GM18511 (cell line): ENCODE data around the gene FAM184B.

Experiments used
- ATAC-seq: cut with Tn5 transposase; IDR thresholded peaks from one replicate; pipeline ENCODE4 v1.9.1; 2021; ENCODE audit warnings: mild to moderate bottlenecking, moderate library complexity; ENCODE audit not compliant: unreplicated experiment

The FAM184B gene

GRCh38 chr4:17778431-17778830 lies 3.0 kb downstream of the FAM184B start:
- no peak for ATAC-seq

DNA sequence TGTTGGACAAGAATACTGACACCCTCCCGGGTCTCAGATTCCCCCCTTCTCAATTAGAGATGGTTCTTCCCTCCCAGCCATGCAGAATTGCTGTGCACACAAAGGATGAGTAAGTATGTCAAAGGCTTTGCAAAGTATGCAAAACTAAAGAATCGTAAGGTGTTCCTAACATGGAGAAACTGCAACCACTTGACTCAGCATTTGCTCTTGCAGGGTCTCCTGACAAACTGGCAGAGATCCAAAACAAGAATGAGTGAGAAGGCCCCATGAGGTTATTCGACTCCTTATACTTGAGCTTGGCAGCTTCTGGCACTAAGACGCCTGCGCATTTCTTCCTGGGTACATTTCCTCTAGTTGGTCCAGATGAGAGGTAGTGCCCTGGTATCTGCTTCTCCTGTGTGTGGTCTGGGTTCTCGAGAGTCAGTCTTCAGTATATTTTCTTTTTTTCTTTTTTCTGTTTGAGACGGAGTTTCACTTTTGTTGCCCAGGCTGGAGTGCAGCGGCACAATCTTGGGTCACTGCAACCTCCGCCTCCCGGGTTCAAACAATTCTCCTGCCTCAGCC lies 8.2 kb downstream of the FAM184B start:
- no peak for ATAC-seq

DNA sequence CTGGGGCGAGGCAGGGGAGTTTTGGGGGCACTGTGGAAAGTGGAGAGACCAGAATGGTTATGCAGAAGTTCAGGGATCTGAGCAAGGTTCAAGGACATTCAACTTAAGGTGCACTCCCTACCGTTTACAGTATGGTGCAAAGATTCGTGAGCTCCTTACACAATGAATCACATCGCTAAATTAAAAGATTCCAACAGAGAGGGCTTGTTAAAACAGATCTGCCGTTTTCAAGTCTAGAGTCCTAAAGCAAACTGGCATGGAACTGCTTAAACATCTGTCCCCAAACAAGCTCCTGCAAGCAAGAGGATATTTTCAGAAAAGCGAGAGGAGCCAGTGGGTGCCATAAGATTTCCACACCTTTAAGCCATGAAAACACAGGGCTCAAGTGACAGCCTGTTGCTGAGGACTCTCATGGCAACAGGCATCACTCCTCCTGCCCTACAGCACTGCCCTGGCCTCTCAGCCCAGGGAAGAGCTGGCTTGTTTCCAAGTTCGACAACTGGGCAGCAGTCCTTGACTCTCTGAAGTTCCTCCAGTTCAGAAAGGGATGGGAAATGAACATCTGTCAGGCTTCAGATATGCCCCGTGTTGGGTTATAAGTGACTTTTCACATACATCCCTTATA lies 10.0 kb downstream of the FAM184B start:
- no peak for ATAC-seq

DNA sequence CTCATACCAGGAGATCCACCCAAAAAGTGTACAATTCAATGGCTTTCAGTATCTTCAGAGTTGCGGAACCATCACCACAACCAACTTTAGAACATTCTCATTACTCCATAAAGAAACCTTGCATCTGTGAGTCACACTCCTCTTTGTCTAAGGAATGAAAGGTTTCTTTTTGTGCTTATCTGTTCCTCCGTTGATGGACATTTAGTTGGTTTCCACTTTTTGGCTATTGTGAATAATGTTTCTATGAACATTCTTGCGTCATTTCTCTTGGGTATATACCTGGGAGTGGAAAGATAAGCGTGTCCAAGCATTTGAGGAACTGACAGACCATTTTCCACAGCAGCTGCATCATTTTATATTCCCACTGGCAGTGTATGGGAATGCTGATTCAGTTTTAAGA lies 10.6 kb downstream of the FAM184B start:
- ATAC-seq = no peak

DNA sequence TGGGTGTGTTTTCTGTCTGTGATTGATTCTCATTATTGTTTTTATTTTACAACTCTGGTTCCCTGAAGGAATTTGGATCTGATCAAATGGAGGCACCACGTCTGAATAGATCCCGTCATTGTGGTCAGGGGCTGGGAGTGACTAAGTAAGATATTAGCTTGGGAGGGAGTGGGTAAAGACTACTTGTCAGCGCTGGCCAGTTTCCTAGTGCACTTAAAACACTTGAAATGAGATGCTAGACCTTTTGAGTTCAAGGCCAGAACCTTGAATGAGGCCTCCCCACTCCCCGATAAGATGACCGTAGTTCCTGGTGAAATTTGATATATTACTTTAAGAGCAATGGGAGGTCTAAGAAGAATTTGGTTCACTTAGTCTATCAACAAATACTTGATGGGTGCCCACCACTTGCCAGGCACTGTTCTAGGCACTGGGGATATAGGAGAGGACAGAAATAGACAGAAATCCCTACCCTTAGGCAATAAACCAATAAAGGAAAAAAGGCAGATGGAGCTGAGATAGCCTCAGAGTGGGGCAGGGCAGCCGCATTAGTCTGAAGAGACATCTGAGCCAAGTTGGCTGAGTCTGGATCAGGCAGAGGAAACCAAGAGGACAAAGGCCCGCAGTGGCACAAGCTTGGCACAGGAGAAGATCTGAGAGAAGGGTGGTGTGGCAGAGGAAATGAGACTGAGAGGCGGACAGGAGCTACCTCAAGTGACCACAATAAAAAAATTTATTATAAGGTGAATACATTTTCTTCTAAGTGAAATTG lies 11.8 kb downstream of the FAM184B start:
- ATAC-seq = no peak

- no peak for ATAC-seq
Measured at GRCh38 chr4:17766826-17767458, 14.5 kb downstream of the FAM184B start.

- no peak for ATAC-seq
Measured at GRCh38 chr4:17765514-17766286, 15.7 kb downstream of the FAM184B start.

DNA sequence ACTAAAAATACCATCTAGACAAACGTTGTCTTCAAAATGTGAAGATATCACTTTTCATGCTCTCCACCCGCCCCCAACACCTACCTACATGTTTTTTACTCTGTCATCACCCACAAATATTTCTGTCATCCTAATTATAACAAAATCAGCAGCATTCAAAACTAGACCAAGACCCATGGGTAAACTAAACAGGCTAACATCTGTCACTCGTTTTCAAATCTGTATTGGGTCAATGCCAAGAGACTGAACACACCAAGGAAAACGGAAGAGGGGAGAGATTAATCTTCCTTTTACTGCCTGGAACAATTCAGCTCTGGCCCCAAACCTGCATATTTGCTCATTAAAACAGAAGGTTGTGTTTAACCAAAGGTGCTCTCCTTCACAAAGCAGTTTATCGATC lies 17.5 kb downstream of the FAM184B start:
- no peak for ATAC-seq

DNA sequence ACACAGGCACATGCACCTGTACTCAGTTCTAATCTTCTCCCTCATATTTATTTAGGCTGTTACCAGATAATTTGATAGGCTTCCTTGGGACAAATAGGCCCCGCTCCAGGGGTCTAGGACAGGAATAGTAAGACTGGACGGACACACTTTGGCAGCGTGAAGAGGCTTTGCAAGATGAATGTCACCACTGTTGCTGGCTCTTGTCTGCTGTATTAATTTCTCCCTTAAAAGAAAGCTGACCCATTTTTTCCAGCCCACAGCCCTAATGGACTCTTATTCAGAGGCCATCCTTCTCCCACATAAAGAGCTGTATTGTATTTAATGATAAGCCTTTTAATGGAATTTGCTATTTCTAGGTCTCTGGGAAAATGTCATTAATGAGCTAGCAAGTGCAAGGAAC lies 18.0 kb downstream of the FAM184B start:
- ATAC-seq = no peak

GRCh38 chr4:17762726-17763125 lies 18.7 kb downstream of the FAM184B start:
- no peak for ATAC-seq

DNA sequence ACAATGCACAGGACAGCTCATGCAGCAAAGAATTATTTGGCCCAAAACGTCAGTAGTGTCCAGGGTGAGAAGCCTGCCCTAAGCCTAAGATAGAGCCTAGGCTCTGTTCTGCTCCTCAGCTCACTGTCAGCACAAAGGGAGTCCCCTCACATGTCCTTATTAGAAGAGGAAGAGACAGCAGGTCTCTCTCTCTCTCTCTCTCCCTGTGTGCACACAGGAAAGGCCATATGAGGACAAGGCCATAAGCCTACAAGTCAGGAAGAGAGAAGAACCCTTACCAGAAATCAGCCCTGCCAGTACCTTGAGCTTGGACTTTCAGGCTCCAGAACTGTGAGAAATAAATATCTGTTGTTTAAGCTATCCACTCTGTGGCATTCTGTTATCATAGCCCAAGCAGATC lies 20.4 kb downstream of the FAM184B start:
- ATAC-seq = no peak

- ATAC-seq = no peak
Measured at GRCh38 chr4:17760626-17761025, 20.8 kb downstream of the FAM184B start.

GRCh38 chr4:17758485-17758884 lies 22.9 kb downstream of the FAM184B start:
- ATAC-seq = no peak

GRCh38 chr4:17757621-17758020 lies 23.8 kb downstream of the FAM184B start:
- ATAC-seq = no peak

- ATAC-seq = no peak
Measured at GRCh38 chr4:17753646-17754045, 27.8 kb downstream of the FAM184B start.

- no peak for ATAC-seq
Measured at GRCh38 chr4:17740702-17741101, 40.7 kb downstream of the FAM184B start.

DNA sequence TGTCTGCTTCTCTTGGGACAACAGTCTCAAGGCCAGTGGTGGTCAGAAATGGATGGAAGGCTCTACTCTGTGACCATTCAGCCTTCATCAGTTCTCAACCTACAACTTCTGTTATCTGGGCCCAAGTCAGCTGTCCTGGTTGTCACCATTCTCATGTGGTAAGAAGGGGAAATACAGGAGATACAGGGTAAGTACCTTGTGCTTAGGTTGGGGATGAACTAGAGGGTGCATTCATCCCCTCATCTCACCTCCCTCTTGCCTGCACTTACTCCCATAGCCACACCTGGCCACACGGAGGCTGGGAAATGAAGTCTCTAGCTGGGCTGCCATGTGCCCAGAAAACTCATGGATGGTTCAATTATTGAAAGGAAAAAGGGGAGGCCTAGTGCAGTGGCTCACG lies 44.9 kb downstream of the FAM184B start:
- no peak for ATAC-seq

DNA sequence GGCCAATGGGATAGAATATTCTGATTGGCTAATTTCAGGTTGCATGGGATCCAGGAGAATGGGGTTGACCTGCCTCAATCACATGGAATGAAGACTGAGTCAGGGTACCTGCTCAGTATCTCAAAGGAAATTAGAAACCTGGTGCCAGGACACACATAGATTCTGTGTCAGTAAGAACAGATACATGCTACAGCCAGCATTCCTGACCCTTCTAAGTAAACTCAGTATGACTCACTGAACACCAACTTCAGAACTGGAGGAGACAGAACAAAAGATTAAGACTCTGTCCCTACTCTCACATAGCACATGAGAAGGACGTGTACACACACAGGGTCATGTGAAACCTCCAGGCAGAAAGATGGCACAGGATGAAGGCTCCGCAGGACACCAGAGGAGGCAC lies 54.5 kb downstream of the FAM184B start:
- ATAC-seq = no peak

DNA sequence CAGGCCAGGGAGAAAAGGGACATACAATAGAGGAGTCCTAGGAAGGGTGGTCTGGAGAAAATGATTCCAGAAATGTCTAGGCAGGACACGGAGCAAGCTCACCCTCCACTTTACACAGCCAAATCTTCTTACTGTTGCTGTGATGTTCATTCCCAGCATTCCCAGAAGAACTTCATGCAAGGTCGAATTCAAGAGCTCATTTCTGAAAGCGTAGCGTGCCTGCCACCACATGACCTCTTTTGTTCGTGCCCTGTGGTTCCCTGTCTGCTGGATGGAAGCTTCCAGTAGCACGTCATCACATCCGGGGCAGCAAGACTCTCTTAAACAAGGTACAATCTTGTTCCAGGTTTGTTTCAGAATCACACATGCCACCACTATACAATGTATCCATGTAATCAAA lies 57.8 kb downstream of the FAM184B start:
- ATAC-seq = no peak

DNA sequence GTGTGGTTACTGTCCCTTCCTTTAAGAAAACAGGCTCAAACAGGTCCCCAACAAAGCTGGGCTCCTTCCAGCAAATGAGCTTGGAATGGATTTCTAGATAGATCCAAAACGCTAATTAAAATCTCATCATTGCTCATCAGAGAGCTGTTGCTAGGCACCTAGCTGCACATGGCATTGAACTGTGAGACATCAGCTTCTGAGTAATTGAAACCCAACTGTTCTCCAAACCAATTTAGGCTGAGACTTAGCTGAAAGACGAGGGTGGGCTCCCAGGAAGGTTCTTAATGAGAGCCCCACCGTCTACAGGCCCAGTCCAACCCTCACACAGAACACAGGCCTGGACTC lies 59.1 kb downstream of the FAM184B start:
- ATAC-seq = no peak
